Activated CD8-positive, alpha-beta memory T cell treated with anti-CD3 and anti-CD28 coated beads, Interleukin-2, amount 10 ng/mL, durations not matched to agents 7 days and 5 days (primary cell): ENCODE measurements around the gene CCNYL1. TPM values are rescaled to one million over a fixed set of nuclear protein-coding genes. Genes with fewer than 3 reads are reported as not detected.
"Not testable (repeated sequence)": the region's sequence is repeated elsewhere in the genome, so short reads cannot be mapped to it uniquely, and the experiment has no call there.

ENCODE experiments used
- ATAC-seq: fragments of 150-1000 bp; cut with Tn5 transposase; one replicate; pipeline ENCODE4 v1.10.0; 2021; ENCODE audit warnings: moderate library complexity
- CTCF ChIA-PET: fragments of 350-600 bp; sonication (Branson Sonifier 250); formaldehyde crosslinking; loops from one replicate; lab custom pipeline; 2021; ENCODE audit warnings: antibody characterized with exemption; lab: Charles Lee
- DNase-seq: peaks from one replicate; pipeline ENCODE4 v3.0.0-alpha.2; 2020
- H3K27ac Mint-ChIP-seq: one replicate; pipeline ENCODE4 v1.8.0; 2021; ENCODE audit warnings: mild to moderate bottlenecking, mixed read lengths
- H3K27me3 Mint-ChIP-seq: one replicate; pipeline ENCODE4 v1.8.0; 2021; ENCODE audit warnings: mixed read lengths
- H3K36me3 Mint-ChIP-seq: one replicate; pipeline ENCODE4 v1.8.0; 2021; ENCODE audit warnings: mild to moderate bottlenecking, mixed read lengths
- H3K4me1 Mint-ChIP-seq: one replicate; pipeline ENCODE4 v1.8.0; 2021; ENCODE audit warnings: mixed read lengths
- H3K4me3 Mint-ChIP-seq: one replicate; pipeline ENCODE4 v1.8.0; 2021; ENCODE audit warnings: mild to moderate bottlenecking, moderate library complexity, mixed read lengths
- H3K9me3 Mint-ChIP-seq: one replicate; pipeline ENCODE4 v1.8.0; 2022; ENCODE audit warnings: low read depth, mixed read lengths
- total RNA-seq, 2 experiments: library from RNA; stranded (reverse); gene quantifications; one replicate each; pipeline ENCODE4 v1.2.3, GENCODE V29; 2021

CCNYL1 gene
- total RNA-seq, 2 experiments from 2014 or later: 5.8 to 5.9 TPM

GRCh38 chr2:207711750-207712530 is 500 bp downstream of the CCNYL1 start:
- no peaks in the 10 kb centered on the region for H3K9me3 Mint-ChIP-seq
- peaks cover 5% of the 10 kb centered on the region for H3K27me3 Mint-ChIP-seq
- ATAC-seq (peak; percentile 13), DNase-seq (peak; percentile 73)
- peaks cover 6% of the 10 kb centered on the region for H3K36me3 Mint-ChIP-seq
- CTCF ChIA-PET: interaction anchor here (1.0 to 3.7 kb wide), 8 partner anchors 11 to 329 kb away, joined by 4 to 17 read pairs (median 4); partner anchors contain the start of gene METTL21A
- H3K4me3 Mint-ChIP-seq: peak overlapping the region; percentile 91
- peak overlapping the region; percentile 85 for H3K27ac Mint-ChIP-seq
- peaks cover 20% of the 10 kb centered on the region for H3K4me1 Mint-ChIP-seq

GRCh38 chr2:207716056-207716455 is 4.6 kb downstream of the CCNYL1 start:
- ATAC-seq: no peak
- H3K36me3 Mint-ChIP-seq: peaks cover 6% of the 10 kb centered on the region
- DNase-seq: no peak
- H3K27ac Mint-ChIP-seq: no peak overlapping the region
- no peaks in the 10 kb centered on the region for H3K27me3 Mint-ChIP-seq
- peaks cover 14% of the 10 kb centered on the region for H3K4me1 Mint-ChIP-seq
- CTCF ChIA-PET: interaction anchor here (2.5 kb wide), 1 partner anchor 30 kb away, joined by 7 read pairs; no protein-coding TSS in a partner anchor
- no peak overlapping the region for H3K4me3 Mint-ChIP-seq
- H3K9me3 Mint-ChIP-seq: no peaks in the 10 kb centered on the region

- no peaks in the 10 kb centered on the region for H3K9me3 Mint-ChIP-seq
- CTCF ChIA-PET: no interaction called here
- H3K36me3 Mint-ChIP-seq: peaks cover 6% of the 10 kb centered on the region
- no peaks in the 10 kb centered on the region for H3K27me3 Mint-ChIP-seq
- peaks cover 6% of the 10 kb centered on the region for H3K4me1 Mint-ChIP-seq
- DNase-seq: no peak
- ATAC-seq: no peak
- no peak overlapping the region for H3K27ac Mint-ChIP-seq
- no peak overlapping the region for H3K4me3 Mint-ChIP-seq
Observed at GRCh38 chr2:207718521-207718920, 7.1 kb downstream of the CCNYL1 start.

GRCh38 chr2:207719008-207719407 is 7.6 kb downstream of the CCNYL1 start:
- H3K4me1 Mint-ChIP-seq: peaks cover 4% of the 10 kb centered on the region
- H3K9me3 Mint-ChIP-seq: no peaks in the 10 kb centered on the region
- CTCF ChIA-PET: interaction anchor here (0.8 kb wide), 1 partner anchor 93 kb away, joined by 3 read pairs; no protein-coding TSS in a partner anchor
- H3K36me3 Mint-ChIP-seq: peaks cover 3% of the 10 kb centered on the region
- H3K4me3 Mint-ChIP-seq: no peak overlapping the region
- ATAC-seq: no peak
- no peak for DNase-seq
- H3K27me3 Mint-ChIP-seq: no peaks in the 10 kb centered on the region
- H3K27ac Mint-ChIP-seq: no peak overlapping the region

- not testable (repeated sequence) for ATAC-seq, H3K4me3 Mint-ChIP-seq, H3K9me3 Mint-ChIP-seq, H3K27ac Mint-ChIP-seq, H3K36me3 Mint-ChIP-seq, H3K4me1 Mint-ChIP-seq, H3K27me3 Mint-ChIP-seq, DNase-seq
- CTCF ChIA-PET: interaction anchor here (0.8 kb wide), 1 partner anchor 93 kb away, joined by 3 read pairs; no protein-coding TSS in a partner anchor
Observed at GRCh38 chr2:207719655-207720054, 8.2 kb downstream of the CCNYL1 start.

- Mint-ChIP-seq H3K36me3 (peaks cover 2% of the 10 kb centered on the region), H3K27ac (no peak overlapping the region), H3K9me3 (no peaks in the 10 kb centered on the region)
Observed at GRCh38 chr2:207720517-207721187, 9.2 kb downstream of the CCNYL1 start.

GRCh38 chr2:207722773-207723424 is 11.5 kb downstream of the CCNYL1 start:
- H3K27ac Mint-ChIP-seq: no peak overlapping the region
- DNase-seq (no peak), ATAC-seq (no peak)
- H3K4me1 Mint-ChIP-seq: peaks cover 8% of the 10 kb centered on the region
- no peaks in the 10 kb centered on the region for H3K27me3 Mint-ChIP-seq
- H3K4me3 Mint-ChIP-seq: no peak overlapping the region
- CTCF ChIA-PET: interaction anchor here (0.8 kb wide), 1 partner anchor 11 kb away, joined by 4 read pairs; no protein-coding TSS in a partner anchor
- no peaks in the 10 kb centered on the region for H3K36me3 Mint-ChIP-seq
- H3K9me3 Mint-ChIP-seq: no peaks in the 10 kb centered on the region

More at GRCh38 chr2:207720517-207721187, 9.2 kb downstream of the CCNYL1 start:
- CTCF ChIA-PET: no interaction called here
- no peak for ATAC-seq
- H3K4me1 Mint-ChIP-seq: peaks cover 4% of the 10 kb centered on the region
- no peak overlapping the region for H3K4me3 Mint-ChIP-seq
- no peaks in the 10 kb centered on the region for H3K27me3 Mint-ChIP-seq
- DNase-seq: no peak

- H3K27me3 Mint-ChIP-seq, H3K36me3 Mint-ChIP-seq, H3K9me3 Mint-ChIP-seq, DNase-seq, H3K4me1 Mint-ChIP-seq, H3K4me3 Mint-ChIP-seq, CTCF ChIA-PET, H3K27ac Mint-ChIP-seq, ATAC-seq: not testable (repeated sequence)
Observed at GRCh38 chr2:207723425-207723787, 12.0 kb downstream of the CCNYL1 start.

- ATAC-seq: no peak
- Mint-ChIP-seq H3K4me3 (no peak overlapping the region), H3K27ac (no peak overlapping the region), H3K9me3 (no peaks in the 10 kb centered on the region), H3K27me3 (no peaks in the 10 kb centered on the region), H3K4me1 (peaks cover 8% of the 10 kb centered on the region), H3K36me3 (no peaks in the 10 kb centered on the region)
- CTCF ChIA-PET: no interaction called here
- no peak for DNase-seq
Observed at GRCh38 chr2:207724113-207724512, 12.7 kb downstream of the CCNYL1 start.

GRCh38 chr2:207725873-207726578 is 14.6 kb downstream of the CCNYL1 start:
- no peak overlapping the region for H3K4me3 Mint-ChIP-seq
- CTCF ChIA-PET: interaction anchor here (1.3 to 2.3 kb wide), 2 partner anchors 14 to 20 kb away, joined by 4 to 8 read pairs; partner anchors contain the start of gene CCNYL1
- no peak overlapping the region for H3K27ac Mint-ChIP-seq
- DNase-seq: no peak
- H3K4me1 Mint-ChIP-seq: peaks cover 8% of the 10 kb centered on the region
- H3K9me3 Mint-ChIP-seq: no peaks in the 10 kb centered on the region
- peaks cover 2% of the 10 kb centered on the region for H3K36me3 Mint-ChIP-seq
- no peak for ATAC-seq
- H3K27me3 Mint-ChIP-seq: no peaks in the 10 kb centered on the region

GRCh38 chr2:207727261-207727660 is 15.8 kb downstream of the CCNYL1 start:
- no peaks in the 10 kb centered on the region for H3K9me3 Mint-ChIP-seq
- H3K4me3 Mint-ChIP-seq: no peak overlapping the region
- CTCF ChIA-PET: interaction anchor here (0.7 to 2.3 kb wide), 3 partner anchors 16 to 345 kb away, joined by 3 to 8 read pairs (median 4); partner anchors contain the start of gene CCNYL1
- H3K27ac Mint-ChIP-seq: no peak overlapping the region
- H3K36me3 Mint-ChIP-seq: peaks cover 2% of the 10 kb centered on the region
- H3K27me3 Mint-ChIP-seq: no peaks in the 10 kb centered on the region
- no peak for ATAC-seq
- peaks cover 8% of the 10 kb centered on the region for H3K4me1 Mint-ChIP-seq
- DNase-seq: no peak

- no peak for ATAC-seq
- CTCF ChIA-PET: interaction anchor here (1.2 kb wide), 1 partner anchor 524 kb away, joined by 3 read pairs; no protein-coding TSS in a partner anchor
Observed at GRCh38 chr2:207729465-207729998, 18.1 kb downstream of the CCNYL1 start.

More at GRCh38 chr2:207729465-207729998, 18.1 kb downstream of the CCNYL1 start:
- Mint-ChIP-seq H3K4me1 (peaks cover 4% of the 10 kb centered on the region), H3K4me3 (no peak overlapping the region), H3K36me3 (peaks cover 2% of the 10 kb centered on the region), H3K27me3 (no peaks in the 10 kb centered on the region), H3K27ac (no peak overlapping the region), H3K9me3 (no peaks in the 10 kb centered on the region)
- no peak for DNase-seq
